Stimulated activated naive B cell treated with anti-CD40 and anti-IgM and Interleukin-4, amounts not matched to agents 10 μg/mL and 1 μg/mL and 100 μg/mL, for 72 hours (primary cell): Measurements from ENCODE around the gene CYTH1.
A peak's percentile ranks its signal among the peaks of the same experiment; 100 is the strongest.

Source experiments
- ATAC-seq, 2 donors: fragments of 150-1000 bp; cut with Tn5 transposase; replicated peaks; 2 replicates each; pipeline ENCODE4 v1.10.0; 2021; ENCODE audit warnings: moderate library complexity in 1 of 2
- DNase-seq: peaks from one replicate; pipeline ENCODE4 v3.0.0; 2021
- H3K27ac Mint-ChIP-seq: one replicate; pipeline ENCODE4 v1.8.0; 2022; ENCODE audit warnings: mild to moderate bottlenecking, mixed read lengths
- H3K27me3 Mint-ChIP-seq, 2 donors: one replicate each; pipeline ENCODE4 v1.8.0; 2022; ENCODE audit warnings: mixed read lengths in 2 of 2
- H3K36me3 Mint-ChIP-seq, 2 donors: one replicate each; pipeline ENCODE4 v1.8.0; 2022; ENCODE audit warnings: mixed read lengths in 2 of 2, mild to moderate bottlenecking in 1 of 2
- H3K4me1 Mint-ChIP-seq, 2 donors: one replicate each; pipeline ENCODE4 v1.8.0; 2022; ENCODE audit warnings: mixed read lengths in 2 of 2, mild to moderate bottlenecking in 1 of 2
- H3K4me3 Mint-ChIP-seq, 2 donors: one replicate each; pipeline ENCODE4 v1.8.0; 2022; ENCODE audit warnings: mild to moderate bottlenecking in 2 of 2, mixed read lengths in 2 of 2, moderate library complexity in 1 of 2
- H3K9me3 Mint-ChIP-seq, 2 donors: one replicate each; pipeline ENCODE4 v1.8.0; 2022; ENCODE audit warnings: mixed read lengths in 2 of 2, mild to moderate bottlenecking in 1 of 2

CYTH1 gene

GRCh38 chr17:78667741-78668640 lies 114.1 kb downstream of the CYTH1 start:
- no peaks in the 10 kb centered on the region for H3K9me3 Mint-ChIP-seq
- no peak overlapping the region for H3K27ac Mint-ChIP-seq
- H3K4me3 Mint-ChIP-seq: no peak overlapping the region
- H3K36me3 Mint-ChIP-seq: peaks cover 44 to 50% of the 10 kb centered on the region in 2 donors
- ATAC-seq (no peak), DNase-seq (no peak)
- no peaks in the 10 kb centered on the region for H3K27me3 Mint-ChIP-seq
- H3K4me1 Mint-ChIP-seq: peaks cover 23 to 39% of the 10 kb centered on the region in 2 donors

GRCh38 chr17:78667091-78667490 lies 115.0 kb downstream of the CYTH1 start:
- Mint-ChIP-seq H3K4me3 (peak overlapping the region in 1 of 2 donors; percentile 4), H3K4me1 (peaks cover 23 to 39% of the 10 kb centered on the region in 2 donors), H3K9me3 (no peaks in the 10 kb centered on the region), H3K27ac (peak overlapping the region; percentile 86), H3K36me3 (peaks cover 40 to 45% of the 10 kb centered on the region in 2 donors), H3K27me3 (no peaks in the 10 kb centered on the region)
- DNase-seq: no peak
- no peak for ATAC-seq

- Mint-ChIP-seq H3K36me3 (peaks cover 37 to 44% of the 10 kb centered on the region in 2 donors), H3K4me3 (peak overlapping the region; percentile 2 to 4), H3K4me1 (peaks cover 23 to 39% of the 10 kb centered on the region in 2 donors), H3K9me3 (no peaks in the 10 kb centered on the region), H3K27ac (peak overlapping the region; percentile 86), H3K27me3 (no peaks in the 10 kb centered on the region)
- peak; percentile 53 to 61 for ATAC-seq
- no peak for DNase-seq
Measured at GRCh38 chr17:78665952-78666920, 115.8 kb downstream of the CYTH1 start.

GRCh38 chr17:78665387-78665951 lies 116.6 kb downstream of the CYTH1 start:
- Mint-ChIP-seq H3K4me1 (peaks cover 23 to 31% of the 10 kb centered on the region in 2 donors), H3K4me3 (no peak overlapping the region), H3K27ac (no peak overlapping the region), H3K36me3 (peaks cover 30 to 37% of the 10 kb centered on the region in 2 donors), H3K27me3 (no peaks in the 10 kb centered on the region), H3K9me3 (no peaks in the 10 kb centered on the region)
- DNase-seq (no peak), ATAC-seq (peak; percentile 28 to 30)

GRCh38 chr17:78664476-78665386 lies 117.3 kb downstream of the CYTH1 start:
- H3K4me1 Mint-ChIP-seq: peaks cover 23 to 28% of the 10 kb centered on the region in 2 donors
- peaks cover 27 to 34% of the 10 kb centered on the region in 2 donors for H3K36me3 Mint-ChIP-seq
- no peak overlapping the region for H3K27ac Mint-ChIP-seq
- no peak overlapping the region for H3K4me3 Mint-ChIP-seq
- ATAC-seq (no peak), DNase-seq (no peak)
- H3K9me3 Mint-ChIP-seq: no peaks in the 10 kb centered on the region
- no peaks in the 10 kb centered on the region for H3K27me3 Mint-ChIP-seq

- no peaks in the 10 kb centered on the region for H3K27me3 Mint-ChIP-seq
- H3K36me3 Mint-ChIP-seq: peaks cover 12 to 17% of the 10 kb centered on the region in 2 donors
- no peak overlapping the region for H3K4me3 Mint-ChIP-seq
- no peak overlapping the region for H3K27ac Mint-ChIP-seq
- DNase-seq (no peak), ATAC-seq (no peak)
- peaks cover 12 to 19% of the 10 kb centered on the region in 2 donors for H3K4me1 Mint-ChIP-seq
- no peaks in the 10 kb centered on the region for H3K9me3 Mint-ChIP-seq
Measured at GRCh38 chr17:78661093-78661770, 120.8 kb downstream of the CYTH1 start.

- no peak for ATAC-seq
- no peaks in the 10 kb centered on the region for H3K9me3 Mint-ChIP-seq
- no peak for DNase-seq
- H3K27ac Mint-ChIP-seq: no peak overlapping the region
- H3K27me3 Mint-ChIP-seq: no peaks in the 10 kb centered on the region
- H3K4me1 Mint-ChIP-seq: peaks cover 2% of the 10 kb centered on the region in 2 donors
- H3K36me3 Mint-ChIP-seq: peaks cover 10 to 14% of the 10 kb centered on the region in 2 donors
- H3K4me3 Mint-ChIP-seq: no peak overlapping the region
Measured at GRCh38 chr17:78659546-78659945, 122.5 kb downstream of the CYTH1 start.

- DNase-seq (no peak), ATAC-seq (no peak)
- no peaks in the 10 kb centered on the region for H3K9me3 Mint-ChIP-seq
- H3K27me3 Mint-ChIP-seq: no peaks in the 10 kb centered on the region
- peaks cover 0 to 2% of the 10 kb centered on the region in 2 donors for H3K4me1 Mint-ChIP-seq
- H3K4me3 Mint-ChIP-seq: no peak overlapping the region
- no peak overlapping the region for H3K27ac Mint-ChIP-seq
- H3K36me3 Mint-ChIP-seq: peaks cover 10 to 14% of the 10 kb centered on the region in 2 donors
Measured at GRCh38 chr17:78658281-78658785, 123.7 kb downstream of the CYTH1 start.

- Mint-ChIP-seq H3K27ac (no peak overlapping the region), H3K36me3 (peaks cover 10 to 13% of the 10 kb centered on the region in 2 donors), H3K9me3 (no peaks in the 10 kb centered on the region), H3K4me1 (peaks cover 0 to 2% of the 10 kb centered on the region in 2 donors), H3K4me3 (no peak overlapping the region), H3K27me3 (no peaks in the 10 kb centered on the region)
- DNase-seq: no peak
- ATAC-seq: no peak
Measured at GRCh38 chr17:78655251-78655940, 126.7 kb downstream of the CYTH1 start.

GRCh38 chr17:78654325-78654724 lies 127.7 kb downstream of the CYTH1 start:
- no peak for ATAC-seq
- H3K4me3 Mint-ChIP-seq: no peak overlapping the region
- peaks cover 2 to 6% of the 10 kb centered on the region in 2 donors for H3K36me3 Mint-ChIP-seq
- H3K27me3 Mint-ChIP-seq: no peaks in the 10 kb centered on the region
- DNase-seq: no peak
- H3K4me1 Mint-ChIP-seq: no peaks in the 10 kb centered on the region
- H3K9me3 Mint-ChIP-seq: peaks cover 0 to under 1% of the 10 kb centered on the region in 2 donors
- no peak overlapping the region for H3K27ac Mint-ChIP-seq

- Mint-ChIP-seq H3K27me3 (no peaks in the 10 kb centered on the region), H3K27ac (no peak overlapping the region)
Measured at GRCh38 chr17:78653382-78653781, 128.7 kb downstream of the CYTH1 start.

GRCh38 chr17:78652913-78653312 lies 129.2 kb downstream of the CYTH1 start:
- no peak for DNase-seq
- H3K27me3 Mint-ChIP-seq: no peaks in the 10 kb centered on the region
- no peaks in the 10 kb centered on the region for H3K4me1 Mint-ChIP-seq
- peaks cover 8 to 9% of the 10 kb centered on the region in 2 donors for H3K36me3 Mint-ChIP-seq
- no peak for ATAC-seq
- H3K9me3 Mint-ChIP-seq: peaks cover 6 to 8% of the 10 kb centered on the region in 2 donors
- no peak overlapping the region for H3K4me3 Mint-ChIP-seq
- H3K27ac Mint-ChIP-seq: no peak overlapping the region

More at GRCh38 chr17:78653382-78653781, 128.7 kb downstream of the CYTH1 start:
- peaks cover 2 to 4% of the 10 kb centered on the region in 2 donors for H3K9me3 Mint-ChIP-seq
- DNase-seq (no peak), ATAC-seq (no peak)
- H3K36me3 Mint-ChIP-seq: peaks cover 4 to 6% of the 10 kb centered on the region in 2 donors
- no peaks in the 10 kb centered on the region for H3K4me1 Mint-ChIP-seq
- no peak overlapping the region for H3K4me3 Mint-ChIP-seq
